NCI-H526 treated with DMSO at 0.1 percent for 48 hours (cell line): ENCODE measurements around the gene UGT1A6.

Experiments
- DNase-seq: peaks from one replicate; lab custom pipeline; 2025; lab: John Stamatoyannopoulos, UW

The UGT1A6 gene

DNA sequence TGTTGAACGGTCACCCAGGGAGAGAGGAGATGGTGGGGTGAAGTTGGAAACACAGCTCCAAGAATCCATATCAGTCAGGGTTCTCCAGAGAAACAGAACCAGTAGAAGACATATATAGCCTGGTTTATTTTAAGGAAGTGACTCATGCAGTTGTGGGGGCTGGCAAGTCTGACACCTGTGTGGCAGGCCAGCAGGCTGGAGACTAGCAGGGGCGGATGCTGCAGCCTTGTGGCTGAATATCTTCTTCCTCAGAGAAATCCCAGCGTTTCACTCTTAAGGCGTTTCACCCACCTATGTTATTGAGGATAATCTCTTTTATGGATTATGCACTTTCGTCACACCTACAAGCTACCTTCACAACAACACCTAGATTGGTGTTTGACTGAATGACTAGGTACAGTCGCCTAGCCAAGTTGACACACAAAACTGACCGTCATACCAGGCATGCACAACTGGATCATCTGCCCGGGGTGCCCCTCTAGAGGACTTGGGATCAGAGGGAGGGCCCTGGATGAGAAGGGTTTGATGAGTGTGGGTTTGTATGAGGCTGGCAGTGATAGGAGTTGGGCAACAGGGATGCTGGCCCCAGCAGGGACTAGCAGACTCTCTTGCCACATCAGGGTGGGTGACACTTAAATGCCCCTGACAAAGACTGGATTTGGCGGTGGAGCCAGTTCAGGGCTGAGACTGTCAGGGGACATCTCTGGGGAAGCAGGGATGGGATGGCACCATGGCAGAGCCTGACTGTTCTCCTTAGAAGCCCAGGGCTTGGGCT lies 108.9 kb downstream of the UGT1A6 start:
- no peak for DNase-seq

DNA sequence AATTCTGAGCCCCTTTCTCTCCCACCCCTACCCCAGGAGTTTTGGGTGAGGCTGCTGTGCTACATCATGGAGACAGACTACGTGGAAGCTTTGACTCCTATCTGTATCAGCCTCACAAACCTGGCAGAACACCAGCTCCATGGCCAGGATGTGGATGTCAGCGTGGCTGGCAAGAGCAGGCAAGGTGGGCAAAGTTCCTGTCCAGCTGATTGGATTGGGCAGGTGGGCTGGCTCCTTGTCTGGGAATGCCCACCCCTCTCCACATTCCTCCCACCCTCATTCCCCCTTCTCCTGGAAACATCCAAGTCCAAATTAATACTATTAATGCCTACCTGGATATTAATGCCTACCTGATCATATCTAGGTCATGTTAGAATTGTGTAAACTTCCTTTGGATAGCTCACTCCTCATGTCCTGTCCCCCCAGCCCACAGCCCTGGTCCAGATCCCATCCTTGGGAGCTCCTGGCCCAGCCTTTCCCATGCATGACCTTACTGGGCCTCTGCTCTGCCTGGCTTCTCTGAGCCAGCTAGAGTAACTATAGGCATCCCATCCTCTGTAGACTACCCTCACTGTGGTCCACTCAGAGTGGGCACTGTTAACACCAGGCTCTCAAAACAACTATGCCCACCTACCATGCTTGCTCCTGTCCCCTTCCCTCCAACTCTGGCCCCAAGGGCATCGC lies 109.6 kb downstream of the UGT1A6 start:
- no peak for DNase-seq

DNA sequence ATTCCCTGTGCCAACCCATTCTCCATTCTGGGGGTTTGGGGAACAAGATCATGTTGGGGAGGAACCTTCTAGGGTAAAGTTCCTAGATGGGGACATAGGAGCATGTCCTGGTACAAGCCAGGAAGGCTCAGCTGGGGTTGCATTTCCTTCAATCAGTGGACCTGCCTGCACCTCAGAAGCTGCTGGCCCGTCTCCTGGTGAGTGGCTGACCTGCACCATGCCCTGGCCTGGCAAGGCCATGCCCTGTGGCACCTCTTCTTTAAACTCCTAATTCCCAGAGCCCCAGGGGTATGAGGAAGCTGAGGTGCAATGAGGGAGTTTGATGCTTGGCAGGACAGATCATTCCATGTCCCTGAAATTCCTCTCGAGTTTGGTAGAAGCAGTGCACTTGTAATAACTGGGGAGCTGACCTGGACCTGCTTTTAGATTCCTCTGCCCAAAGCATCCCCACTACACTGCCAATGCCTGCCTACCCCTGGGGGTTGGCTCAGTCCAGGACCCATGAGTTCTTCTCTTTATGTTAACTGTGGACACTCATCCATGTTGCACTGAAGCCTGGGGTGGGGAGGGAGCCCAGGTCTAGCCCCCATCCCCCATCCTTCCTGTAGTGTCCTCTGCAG lies 110.7 kb downstream of the UGT1A6 start:
- DNase-seq, result no peak

DNA sequence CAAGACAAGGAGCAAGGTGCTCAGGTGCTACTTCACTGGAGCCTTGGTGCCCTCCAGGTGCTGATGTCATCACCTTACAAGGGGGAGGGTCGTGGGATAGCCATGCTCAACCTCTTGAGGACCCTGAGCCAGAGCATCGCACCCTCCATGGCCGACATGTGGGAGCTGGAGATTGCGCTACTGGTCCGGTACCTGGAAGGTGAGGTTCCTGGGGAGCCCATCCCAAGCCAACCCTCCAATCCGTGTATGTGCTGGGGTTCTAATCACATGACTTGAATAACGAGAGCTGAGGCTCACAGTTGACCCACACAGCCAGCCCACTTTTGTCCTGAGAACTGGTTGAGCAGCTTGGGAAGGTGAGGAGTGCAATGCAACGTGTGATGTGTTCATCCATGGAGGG lies 111.3 kb downstream of the UGT1A6 start:
- DNase-seq, result no peak

DNA sequence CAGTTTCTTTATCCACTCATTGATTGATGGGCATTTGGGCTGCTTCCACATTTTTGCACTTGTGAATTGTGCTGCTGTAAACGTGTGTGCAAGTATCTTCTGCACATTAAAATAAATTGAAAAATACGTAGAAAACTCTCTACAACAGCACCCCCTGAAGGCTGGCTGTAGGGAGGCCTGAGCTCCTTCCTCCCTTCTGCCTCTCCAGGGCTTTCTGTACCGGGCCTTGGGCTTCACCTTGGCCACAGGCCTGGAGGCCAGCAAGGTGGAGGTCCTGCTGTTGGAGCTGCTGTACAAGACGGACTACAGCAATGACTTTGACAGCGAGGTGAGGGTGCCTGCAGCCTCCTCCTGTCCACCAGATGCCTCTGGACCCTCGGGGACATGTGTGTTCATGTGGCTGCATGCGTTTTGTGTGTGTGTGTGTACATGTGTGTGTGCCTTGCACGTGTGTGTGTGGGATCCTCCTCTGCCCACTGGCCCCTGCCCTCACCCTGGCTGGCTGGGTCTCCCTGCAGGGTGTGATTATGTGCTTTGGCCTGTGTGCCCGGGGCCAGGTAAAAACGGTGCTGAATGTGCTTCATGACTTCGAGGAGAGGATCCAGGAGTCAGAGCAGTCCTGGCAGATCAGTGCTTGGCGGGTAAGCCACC lies 114.7 kb downstream of the UGT1A6 start:
- no peak for DNase-seq

DNA sequence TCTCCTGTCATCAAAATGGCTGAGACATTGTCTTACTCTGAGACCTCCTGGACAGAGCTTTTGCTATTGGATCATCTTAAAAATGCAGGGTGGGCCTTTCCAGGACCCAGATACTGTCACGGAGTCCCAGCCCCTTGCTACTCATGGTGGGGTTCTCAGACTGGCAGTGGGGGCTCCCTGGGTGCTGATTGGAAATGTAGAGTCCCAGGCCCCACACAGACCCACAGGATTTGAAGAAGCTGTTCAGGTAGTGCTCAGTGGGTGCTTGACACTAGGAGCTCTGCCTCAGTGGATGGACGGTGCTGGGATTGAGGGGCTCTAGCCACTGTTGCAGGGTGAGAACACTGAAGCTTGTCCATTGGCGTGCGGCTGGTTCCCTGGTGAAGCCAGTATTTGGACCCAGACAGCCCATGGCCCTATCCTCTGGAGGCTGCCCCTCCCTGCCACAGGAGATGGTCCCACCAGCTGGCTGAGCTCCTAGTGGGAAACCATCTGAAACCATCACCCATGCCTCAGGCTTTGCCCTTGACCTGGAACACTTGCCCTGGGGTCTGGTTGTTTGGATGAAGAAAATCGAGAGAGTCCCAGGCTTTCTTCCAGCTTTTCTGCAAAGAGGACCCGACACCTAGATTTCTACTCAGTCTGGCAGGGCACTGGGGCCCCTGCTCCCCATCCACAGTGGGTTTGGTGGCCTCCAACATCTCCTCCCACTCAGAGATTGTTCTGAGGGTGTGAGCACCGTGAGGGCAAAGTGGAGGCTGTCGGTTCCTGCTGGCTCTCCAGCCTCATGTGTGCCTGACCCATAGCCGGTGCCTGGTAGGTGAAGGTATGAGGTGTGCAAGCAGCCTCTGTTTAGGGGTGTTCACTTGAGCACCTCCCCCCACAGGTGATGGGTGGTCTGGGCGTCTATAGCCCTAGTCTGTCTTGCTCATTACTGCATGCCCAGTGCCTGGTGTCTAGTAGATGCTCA lies 115.6 kb downstream of the UGT1A6 start:
- DNase-seq, result no peak

DNA sequence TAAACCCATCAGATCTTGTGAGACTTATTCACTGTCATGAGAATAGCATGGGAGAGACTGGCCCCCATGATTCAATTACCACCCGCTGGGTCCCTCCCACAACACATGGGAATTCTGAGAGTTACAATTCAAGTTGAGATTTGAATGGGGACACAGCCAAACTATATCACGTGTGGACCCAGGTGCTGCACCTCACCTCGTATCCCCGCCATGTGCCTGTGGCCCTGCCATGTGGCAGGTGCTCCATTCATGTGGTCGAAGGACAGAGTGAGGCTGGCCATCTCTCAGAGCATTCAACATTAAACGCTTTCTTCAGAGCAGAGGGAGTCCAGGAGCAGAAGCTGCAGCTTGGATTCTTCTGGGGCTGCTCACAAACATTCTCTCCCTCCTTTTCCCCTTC lies 117.7 kb downstream of the UGT1A6 start:
- no peak for DNase-seq

DNA sequence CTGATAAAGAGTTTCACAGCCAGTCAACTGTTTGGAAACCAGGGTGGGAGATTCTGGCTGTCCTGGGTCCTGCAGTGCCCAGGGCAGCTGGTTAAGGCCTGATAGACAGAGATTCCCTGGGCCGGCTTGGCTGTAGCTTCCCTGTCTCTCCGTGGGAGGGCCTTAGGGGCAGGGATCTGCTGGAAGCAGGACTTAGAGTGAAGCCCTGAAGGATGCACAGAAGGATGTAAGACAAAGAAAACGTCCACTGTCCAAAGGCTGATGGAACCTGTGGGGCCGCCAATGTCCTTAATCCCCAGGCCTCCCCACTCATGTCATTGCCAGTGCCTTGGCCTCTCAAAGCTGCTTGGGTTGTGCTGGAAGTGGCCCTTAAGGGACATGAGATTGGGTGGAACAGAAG lies 118.4 kb downstream of the UGT1A6 start:
- DNase-seq, result no peak

DNA sequence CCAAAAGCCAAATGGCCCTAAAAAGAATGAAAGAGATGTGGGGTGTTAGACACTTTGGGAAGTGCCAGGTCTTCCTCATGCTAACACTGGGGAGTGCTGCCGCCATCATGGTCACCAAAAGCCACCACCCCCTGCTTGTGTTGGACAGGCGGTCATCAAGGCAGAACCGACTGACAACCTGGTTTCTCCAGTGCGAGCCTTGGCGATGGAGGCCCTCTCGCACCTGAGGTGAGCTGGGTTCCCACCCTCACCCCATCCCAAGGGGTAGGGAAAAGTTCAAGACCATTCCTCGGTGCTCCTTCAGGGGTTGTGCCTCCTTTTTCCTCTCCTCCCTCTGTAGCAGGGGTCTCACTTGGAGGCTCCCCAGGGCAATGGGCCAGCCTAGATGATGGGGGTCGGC lies 119.0 kb downstream of the UGT1A6 start:
- no peak for DNase-seq

DNA sequence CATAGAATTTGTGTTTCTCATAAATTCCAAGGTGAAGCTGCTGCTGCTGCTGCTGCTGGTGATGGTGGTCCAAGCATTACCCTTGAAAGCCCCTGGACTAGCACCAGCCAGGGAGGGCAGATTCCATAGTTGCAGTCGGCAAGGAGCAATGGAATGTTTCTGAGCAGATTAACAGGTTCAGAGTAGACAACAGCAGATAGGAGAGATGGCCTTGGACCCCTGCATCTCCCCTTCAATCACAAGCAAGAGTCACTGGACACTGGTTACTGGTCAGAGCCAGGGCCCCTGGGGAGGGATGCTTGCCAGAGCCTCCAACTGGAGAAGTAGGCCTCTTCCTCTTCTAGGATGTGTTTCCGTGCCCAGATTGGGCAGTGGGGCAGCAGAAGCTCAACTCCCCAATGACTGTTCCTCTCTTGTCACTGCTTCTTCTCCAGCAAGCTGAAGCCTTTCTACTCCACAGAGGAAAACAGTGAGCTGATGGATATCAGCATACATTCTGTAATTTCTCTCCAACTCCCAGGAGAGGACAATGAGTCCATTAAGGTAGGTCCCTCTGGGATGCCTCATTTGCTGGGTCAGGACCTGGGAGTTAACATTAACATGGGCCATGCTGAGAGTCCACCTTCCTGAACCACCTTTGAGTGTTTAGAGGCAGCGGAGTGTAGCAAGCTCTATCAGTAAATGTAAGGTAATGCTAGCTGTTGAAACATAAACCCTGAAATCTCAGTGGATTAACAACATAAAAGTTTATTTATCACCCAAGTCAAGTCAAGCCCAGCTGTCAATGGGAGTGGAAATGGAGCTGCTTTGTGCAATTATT lies 120.8 kb downstream of the UGT1A6 start:
- no peak for DNase-seq

DNA sequence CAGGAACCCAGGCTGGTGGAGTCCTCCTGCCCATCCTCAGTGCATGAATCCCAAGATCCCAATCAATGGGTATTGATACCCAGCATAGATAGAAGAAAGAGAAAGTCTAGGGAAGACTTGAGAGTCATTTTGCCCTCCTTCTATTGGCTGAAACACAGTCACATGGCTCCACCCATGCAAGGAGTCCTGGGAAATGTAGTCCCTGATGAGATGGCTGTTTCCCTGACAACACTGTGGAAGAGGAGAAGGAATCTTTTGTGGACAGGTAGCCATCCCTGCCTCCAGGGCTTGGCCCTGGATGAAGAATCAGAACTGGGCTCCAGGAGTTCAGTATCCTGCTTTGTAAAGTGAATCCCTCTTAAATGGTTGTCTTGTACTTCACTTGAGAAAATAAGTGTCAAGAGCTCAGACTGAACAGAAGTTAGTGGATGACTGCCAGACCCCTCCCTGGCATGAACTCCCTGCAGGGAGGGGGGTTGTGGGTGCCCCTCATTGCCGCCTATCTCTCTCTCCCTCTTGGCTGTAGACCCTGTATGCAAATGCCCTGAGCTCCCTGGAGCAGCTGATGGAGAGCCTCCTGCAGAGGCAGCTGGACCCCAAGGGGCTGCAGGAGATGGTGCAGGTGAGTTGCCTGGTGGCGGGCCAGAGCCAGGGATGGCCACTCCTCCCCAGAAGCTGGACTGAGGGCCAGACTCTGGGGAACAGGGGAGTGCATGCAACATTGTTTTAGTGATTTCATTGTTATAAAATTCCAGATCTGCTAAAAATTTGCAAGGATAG lies 121.6 kb downstream of the UGT1A6 start:
- no peak for DNase-seq

DNA sequence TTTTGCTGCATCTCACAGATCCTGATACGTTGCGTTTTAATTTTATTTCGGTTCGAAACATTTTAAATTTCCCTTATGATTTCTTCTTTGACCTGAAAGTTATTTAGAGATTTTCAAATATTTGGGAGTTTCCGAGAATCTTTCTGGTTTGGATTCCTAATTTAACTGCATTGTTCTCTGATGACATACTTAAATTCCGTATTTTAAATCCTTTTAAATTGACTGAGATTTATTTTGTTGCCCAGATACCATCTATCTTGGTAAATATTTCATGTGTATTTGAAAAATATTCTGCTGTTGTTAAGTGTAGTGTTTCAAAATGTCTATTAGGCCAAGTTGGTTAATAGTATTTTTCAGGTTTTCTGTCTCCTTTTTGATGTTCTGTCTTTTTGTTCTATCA lies 123.2 kb downstream of the UGT1A6 start:
- no peak for DNase-seq

DNA sequence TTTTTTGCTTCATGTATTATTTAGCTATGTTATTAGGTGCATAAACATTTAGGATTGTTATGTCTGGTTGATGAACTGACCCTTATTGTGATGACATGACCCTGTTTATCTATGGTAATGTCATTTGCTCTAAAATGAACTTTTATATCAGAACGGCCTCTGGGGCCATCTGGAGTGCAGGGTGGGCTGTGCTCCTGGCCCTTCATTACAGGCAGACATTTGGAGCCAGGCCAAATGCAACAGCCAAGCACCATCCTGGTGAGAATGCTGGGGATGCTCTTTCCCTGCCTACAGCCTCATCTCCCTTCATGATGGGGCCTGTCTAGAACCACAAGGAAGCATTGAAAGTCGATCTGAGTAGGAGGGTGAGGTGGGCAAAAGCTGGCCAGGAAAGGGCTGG lies 123.6 kb downstream of the UGT1A6 start:
- no peak for DNase-seq

DNA sequence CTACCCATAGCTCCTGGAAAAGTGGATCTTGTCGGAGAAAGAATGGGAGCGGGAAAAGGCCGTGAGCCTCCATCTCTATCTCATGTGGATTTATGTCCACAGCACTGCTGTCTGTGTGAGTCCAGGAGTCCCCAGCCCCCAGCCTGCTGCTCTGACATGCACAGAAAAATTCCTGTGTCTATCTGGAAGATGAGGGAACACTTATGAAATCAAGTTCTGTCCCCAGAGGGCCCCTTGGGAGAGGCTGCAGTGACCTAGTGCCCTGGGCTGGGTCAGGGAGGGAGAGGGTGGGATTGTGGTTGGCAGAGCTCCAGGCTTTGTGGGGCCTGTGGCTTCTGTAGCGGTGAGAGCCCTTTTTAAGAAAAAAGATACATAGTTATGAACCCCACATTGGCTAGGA lies 124.1 kb downstream of the UGT1A6 start:
- DNase-seq, result no peak

DNA sequence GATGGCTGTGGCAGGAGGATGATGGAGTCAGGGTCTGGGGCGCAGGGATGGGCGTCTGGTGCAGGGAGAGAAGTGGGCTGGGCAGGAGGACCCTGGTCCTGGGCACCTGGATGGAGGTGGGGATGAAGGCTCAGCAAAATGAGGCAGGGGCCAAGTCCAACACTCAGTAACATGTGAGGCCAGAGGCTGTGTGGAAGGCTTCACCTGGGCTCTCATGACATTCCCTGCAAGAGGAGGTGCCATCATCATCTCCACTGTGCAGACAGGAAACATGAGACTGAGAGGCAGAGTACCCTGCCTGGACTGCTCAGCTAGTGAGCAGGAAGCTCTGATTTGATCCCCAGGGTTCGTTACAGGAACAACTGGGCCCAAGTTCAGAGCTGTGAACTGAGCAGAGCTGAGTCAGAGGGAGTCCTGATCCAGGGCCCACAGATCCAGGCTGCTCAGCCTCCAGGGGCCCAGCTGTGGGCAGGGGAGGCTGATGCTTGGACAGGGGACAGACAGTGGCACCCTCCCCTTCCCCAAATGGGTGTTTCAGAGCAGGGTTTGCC lies 124.7 kb downstream of the UGT1A6 start:
- DNase-seq, result no peak

DNA sequence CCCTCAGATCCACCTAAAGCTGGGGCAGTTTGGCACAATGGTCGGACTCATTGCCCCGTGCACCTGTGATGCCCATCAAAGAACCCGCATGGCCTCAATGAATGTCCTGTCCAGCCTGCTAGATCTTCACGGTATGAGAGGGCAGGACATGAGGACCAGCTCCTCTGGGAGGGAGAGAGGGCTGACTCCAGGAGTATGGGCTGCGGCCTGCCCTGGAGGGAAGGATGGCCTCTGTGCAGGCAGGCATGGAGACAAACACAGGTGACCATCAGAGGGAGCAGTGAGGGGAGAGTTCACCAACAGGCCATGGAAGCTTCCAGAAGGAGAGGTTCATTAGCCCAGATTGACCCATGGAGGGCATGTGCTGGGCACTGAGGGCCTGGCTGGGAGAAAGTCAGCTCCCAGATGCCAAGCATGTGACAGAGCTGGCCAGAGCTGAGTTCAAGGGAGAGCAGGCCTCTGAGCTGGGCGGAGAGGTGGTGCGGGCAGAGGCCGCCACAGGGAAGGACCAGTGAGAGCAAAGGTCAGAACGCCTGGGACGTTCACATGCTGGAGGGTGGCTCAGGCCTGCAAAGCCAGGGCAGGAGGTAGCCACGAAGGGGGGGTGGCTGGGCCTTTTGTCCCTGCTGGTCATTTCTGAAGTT lies 125.4 kb downstream of the UGT1A6 start:
- DNase-seq, result no peak

DNA sequence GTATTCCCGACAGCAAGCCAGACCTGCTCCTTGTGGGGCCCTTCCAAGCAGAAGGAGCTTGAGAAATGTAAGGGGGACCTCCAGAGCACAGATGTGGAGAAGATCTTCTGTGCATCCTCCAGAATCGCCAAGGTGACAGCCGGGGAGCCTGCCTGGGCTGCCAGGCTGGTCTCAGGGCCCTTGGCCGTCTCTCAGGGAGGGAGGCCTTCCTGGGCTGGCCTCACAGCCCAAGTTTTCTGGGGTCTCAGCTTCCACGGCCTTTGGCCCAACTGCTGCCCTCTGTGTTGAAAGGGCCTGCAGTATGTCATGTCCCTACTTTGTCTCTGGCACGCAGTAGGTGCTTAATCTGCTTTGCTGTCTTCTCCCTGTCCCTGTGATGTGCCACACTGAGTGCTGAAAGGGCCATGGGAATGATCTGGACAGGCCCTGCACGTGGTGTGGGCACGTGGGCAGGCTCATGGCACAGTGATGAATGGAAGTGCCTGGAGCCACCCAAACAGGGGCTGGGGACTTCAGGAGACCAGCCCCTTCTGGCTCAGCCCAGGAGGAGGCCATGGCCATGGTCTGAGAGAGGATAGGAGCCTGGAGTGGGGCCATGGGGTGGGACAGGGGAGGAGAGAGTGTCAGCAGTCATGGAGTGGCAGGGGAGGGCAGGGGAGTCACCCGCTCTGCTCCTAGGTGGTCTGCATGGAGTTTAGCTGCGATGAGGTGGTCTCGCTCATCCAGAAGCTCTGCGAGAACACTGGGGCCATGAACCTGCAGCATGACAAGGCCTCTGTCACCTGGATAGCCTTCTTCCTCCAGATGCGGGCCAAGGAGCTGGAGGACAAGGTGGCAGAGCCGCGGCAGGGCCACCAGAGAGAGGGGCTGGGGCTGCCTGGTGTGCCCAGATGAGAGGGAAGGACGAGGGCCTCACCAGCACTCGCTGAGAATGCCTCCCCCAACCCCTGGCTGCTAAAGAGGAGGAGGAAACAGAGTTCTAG lies 126.2 kb downstream of the UGT1A6 start:
- DNase-seq, result no peak
